Cardiac muscle cell (in vitro differentiated cells and primary cell): Measurements from ENCODE around the gene ANKHD1. TPM values are rescaled to one million over a fixed set of nuclear protein-coding genes. Genes with fewer than 3 reads are reported as not detected.
"Not testable (repeated sequence)": the region's sequence is repeated elsewhere in the genome, so short reads cannot be mapped to it uniquely, and the experiment has no call there.

Source experiments
- DNase-seq, 2 donors: peaks; one replicate each; pipeline versions ENCODE4 v3.0.0 to v3.0.0-alpha.2; 2010 to 2017; ENCODE audit warnings: low read depth in 1 of 2, low spot score in 1 of 2
- H3K27ac ChIP-seq: fragments of 200-600 bp; sonication (generic); 2 replicates; pipeline ENCODE4 v1.5.1; 2016
- H3K27me3 ChIP-seq: fragments of 200-600 bp; sonication (generic); 2 replicates; pipeline ENCODE4 v1.6.0; 2016; ENCODE audit warnings: control low read depth
- H3K36me3 ChIP-seq: fragments of 200-600 bp; sonication (generic); 2 replicates; pipeline ENCODE4 v1.5.1; 2016; ENCODE audit warnings: control low read depth
- H3K4me1 ChIP-seq: fragments of 200-600 bp; sonication (generic); 2 replicates; pipeline ENCODE4 v1.8.1; 2017; ENCODE audit warnings: low read depth, mild to moderate bottlenecking, mixed run types
- H3K4me3 ChIP-seq: fragments of 200-600 bp; sonication (generic); 2 replicates; pipeline ENCODE4 v1.5.1; 2016; ENCODE audit warnings: mild to moderate bottlenecking
- H3K9me3 ChIP-seq: fragments of 200-600 bp; sonication (generic); 2 replicates; pipeline ENCODE4 v1.5.1; 2017; ENCODE audit warnings: low read depth, mild to moderate bottlenecking, control low read depth
- polyA plus RNA-seq: library from polyadenylated mRNA; unstranded; fragments of >200 nt; fragmentation: Nextera tagmentation; extraction: Ambion mirVana; gene quantifications from 2 replicates; pipeline ENCODE4 v1.2.1, GENCODE V29; 2016
- total RNA-seq: library from RNA; depleted of rRNA; stranded (reverse); fragments of >200 nt; gene quantifications from 2 replicates; pipeline ENCODE4 v1.2.3, GENCODE V29; 2016
- TF ChIP-seq, protein P1 (sequence below): IDR thresholded peaks from 2 replicates; pipeline ENCODE4 v1.5.1; 2012; ENCODE audit warnings: low read depth, mild to moderate bottlenecking, low read length

Gene ANKHD1
- total and polyA plus RNA-seq, 2 experiments from 2014 or later: 42.4 to 46.5 TPM

DNA sequence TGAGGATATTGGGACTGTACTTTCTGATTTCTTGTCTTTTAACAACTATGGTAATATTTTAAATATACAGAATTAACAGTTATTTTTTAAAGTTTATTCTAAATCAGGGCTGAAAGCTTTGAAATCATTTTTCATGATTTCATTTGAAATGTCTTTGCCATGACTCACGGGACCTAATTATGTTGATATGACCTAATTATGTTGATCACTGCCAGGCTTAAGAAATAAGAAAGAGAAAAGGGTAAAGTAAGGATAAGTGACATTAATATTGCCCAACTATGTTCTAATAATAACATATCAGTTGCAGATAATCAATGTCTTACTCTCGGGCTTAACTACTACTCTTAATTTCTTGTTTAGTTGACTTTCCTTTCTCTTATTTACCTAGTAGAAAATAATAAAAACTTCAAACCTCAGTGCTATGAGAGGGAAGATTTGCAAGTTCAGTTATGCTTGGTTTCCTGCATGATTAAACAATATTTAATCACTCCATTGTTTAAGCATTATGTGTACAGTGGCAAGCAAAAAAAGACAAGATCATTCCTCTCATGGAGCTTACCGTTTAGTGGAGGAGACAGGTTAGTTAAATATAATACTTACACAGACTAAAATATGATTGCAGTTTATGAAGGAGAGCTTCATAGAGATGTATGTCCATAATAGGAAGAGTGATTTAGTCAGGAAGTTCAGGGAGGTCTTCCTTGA lies 78.8 kb downstream of the ANKHD1 start:
- Histone ChIP-seq H3K4me3 (no peak overlapping the region), H3K4me1 (no peaks in the 10 kb centered on the region), H3K36me3 (peaks cover 28% of the 10 kb centered on the region), H3K9me3 (no peaks in the 10 kb centered on the region), H3K27me3 (no peaks in the 10 kb centered on the region), H3K27ac (no peak overlapping the region)
- peak in 1 of 2 donors; percentile 19 for DNase-seq
- TF ChIP-seq, protein P1, sequence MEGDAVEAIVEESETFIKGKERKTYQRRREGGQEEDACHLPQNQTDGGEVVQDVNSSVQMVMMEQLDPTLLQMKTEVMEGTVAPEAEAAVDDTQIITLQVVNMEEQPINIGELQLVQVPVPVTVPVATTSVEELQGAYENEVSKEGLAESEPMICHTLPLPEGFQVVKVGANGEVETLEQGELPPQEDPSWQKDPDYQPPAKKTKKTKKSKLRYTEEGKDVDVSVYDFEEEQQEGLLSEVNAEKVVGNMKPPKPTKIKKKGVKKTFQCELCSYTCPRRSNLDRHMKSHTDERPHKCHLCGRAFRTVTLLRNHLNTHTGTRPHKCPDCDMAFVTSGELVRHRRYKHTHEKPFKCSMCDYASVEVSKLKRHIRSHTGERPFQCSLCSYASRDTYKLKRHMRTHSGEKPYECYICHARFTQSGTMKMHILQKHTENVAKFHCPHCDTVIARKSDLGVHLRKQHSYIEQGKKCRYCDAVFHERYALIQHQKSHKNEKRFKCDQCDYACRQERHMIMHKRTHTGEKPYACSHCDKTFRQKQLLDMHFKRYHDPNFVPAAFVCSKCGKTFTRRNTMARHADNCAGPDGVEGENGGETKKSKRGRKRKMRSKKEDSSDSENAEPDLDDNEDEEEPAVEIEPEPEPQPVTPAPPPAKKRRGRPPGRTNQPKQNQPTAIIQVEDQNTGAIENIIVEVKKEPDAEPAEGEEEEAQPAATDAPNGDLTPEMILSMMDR: no peak

DNA sequence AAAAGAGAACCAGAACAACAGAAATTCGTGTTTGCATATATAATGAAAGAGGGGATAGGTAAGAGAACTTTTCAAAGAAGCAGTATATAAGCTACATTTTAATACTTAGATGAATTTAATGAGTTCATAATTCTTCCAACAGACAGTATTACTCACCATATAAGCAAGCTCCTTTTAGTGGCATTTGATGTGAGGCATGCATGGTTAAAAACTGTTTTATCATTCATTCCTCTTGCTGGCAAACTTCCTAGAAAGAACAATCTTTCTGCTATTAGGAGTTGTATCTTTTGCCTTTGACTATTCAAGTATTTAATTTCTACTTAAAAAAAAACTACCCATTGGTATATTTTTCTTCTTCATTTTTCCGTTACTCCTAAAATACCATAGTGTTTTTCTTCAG lies 80.1 kb downstream of the ANKHD1 start:
- no peaks in the 10 kb centered on the region for H3K9me3 ChIP-seq
- H3K36me3 ChIP-seq: peaks cover 41% of the 10 kb centered on the region
- peak in 1 of 2 donors; percentile 74 for DNase-seq
- H3K27ac ChIP-seq: no peak overlapping the region
- no peaks in the 10 kb centered on the region for H3K27me3 ChIP-seq
- no peak overlapping the region for H3K4me3 ChIP-seq
- no peaks in the 10 kb centered on the region for H3K4me1 ChIP-seq
- TF ChIP-seq, protein P1: no peak

DNA sequence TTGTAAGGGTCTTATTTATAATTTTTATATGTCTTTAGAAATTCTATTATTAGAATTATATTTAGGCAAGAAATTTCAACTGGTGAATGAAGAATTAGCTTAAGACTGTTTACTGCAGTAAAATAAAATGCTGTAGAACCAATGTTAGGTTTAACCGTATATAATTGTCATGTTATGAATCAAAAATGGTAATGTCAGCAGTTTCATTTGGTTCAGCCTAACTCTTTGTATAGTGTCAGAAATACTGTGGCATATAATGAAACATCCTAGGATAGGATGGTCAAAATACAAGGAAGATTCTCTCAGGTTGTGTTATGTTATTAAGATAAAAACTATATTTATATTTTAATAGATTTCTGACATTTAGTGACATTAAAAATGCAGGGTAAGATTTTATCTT lies 81.4 kb downstream of the ANKHD1 start:
- H3K36me3 ChIP-seq: peaks cover 54% of the 10 kb centered on the region
- H3K27me3 ChIP-seq: no peaks in the 10 kb centered on the region
- H3K9me3 ChIP-seq: no peaks in the 10 kb centered on the region
- no peak overlapping the region for H3K4me3 ChIP-seq
- no peaks in the 10 kb centered on the region for H3K4me1 ChIP-seq
- TF ChIP-seq, protein P1: no peak
- no peak overlapping the region for H3K27ac ChIP-seq
- no peak for DNase-seq

DNA sequence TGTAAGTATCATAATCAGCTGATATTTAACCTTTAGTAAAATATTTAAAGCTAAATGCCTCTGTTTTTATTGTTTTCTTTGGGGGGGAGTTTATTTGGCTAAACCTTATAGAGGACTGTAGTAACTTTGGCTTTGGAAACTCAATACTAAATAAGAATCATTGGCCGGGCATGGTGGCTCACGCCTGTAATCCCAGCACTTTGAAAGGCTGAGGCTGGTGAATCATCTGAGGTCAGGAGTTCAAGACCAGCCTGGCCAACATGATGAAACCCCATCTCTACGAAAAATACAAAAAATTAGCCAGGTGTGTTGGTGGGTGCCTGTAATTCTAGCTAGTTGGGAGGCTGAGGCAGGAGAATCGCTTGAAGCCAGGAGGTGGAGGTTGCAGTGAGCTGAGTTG lies 86.5 kb downstream of the ANKHD1 start:
- not testable (repeated sequence) for H3K4me1 ChIP-seq, H3K27me3 ChIP-seq, DNase-seq, H3K9me3 ChIP-seq, H3K27ac ChIP-seq, H3K4me3 ChIP-seq
- peaks cover 46% of the 10 kb centered on the region for H3K36me3 ChIP-seq

DNA sequence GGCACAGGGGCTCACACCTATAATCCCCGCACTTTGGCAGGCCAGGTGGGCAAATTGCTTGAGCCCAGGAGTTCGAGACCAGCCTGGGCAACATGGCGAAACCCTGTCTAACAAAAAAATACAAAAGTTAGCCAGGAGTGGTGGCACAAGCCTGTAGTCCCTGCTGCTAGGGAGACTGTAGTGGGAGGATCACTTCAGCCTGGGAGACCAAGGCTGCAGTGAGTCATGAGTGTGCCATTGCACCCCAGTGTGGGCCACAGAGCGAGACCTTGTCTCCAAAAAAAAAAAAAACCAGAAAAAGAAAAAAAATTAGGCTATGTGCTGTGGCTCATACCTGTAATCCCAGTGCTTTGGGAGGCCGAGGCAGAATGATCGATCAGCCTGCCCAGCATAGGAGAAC lies 87.3 kb downstream of the ANKHD1 start:
- peaks cover 41% of the 10 kb centered on the region for H3K36me3 ChIP-seq
- H3K4me3 ChIP-seq: no peak overlapping the region
- TF ChIP-seq, protein P1: no peak
- no peaks in the 10 kb centered on the region for H3K9me3 ChIP-seq
- no peak for DNase-seq
- H3K4me1 ChIP-seq: no peaks in the 10 kb centered on the region
- no peaks in the 10 kb centered on the region for H3K27me3 ChIP-seq
- no peak overlapping the region for H3K27ac ChIP-seq

DNA sequence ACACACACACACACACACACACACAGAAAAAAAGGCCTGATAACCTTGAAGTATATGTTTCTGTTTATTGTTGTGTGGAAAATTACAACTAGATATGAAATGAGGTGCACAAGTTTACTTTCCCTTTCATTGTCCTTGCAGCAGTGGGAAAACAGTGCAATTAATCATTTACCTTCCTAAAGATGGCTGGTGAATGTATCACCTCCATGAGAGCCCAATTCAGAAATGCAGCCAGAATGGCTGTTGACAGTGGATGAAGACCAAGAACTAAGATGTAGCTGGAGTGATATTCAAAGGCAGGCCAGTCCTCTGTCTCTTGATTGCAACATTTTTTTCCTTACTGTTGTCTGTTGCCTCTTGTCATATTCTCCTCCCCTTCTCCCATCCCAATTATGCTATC lies 96.3 kb downstream of the ANKHD1 start:
- Histone ChIP-seq H3K27me3 (no peaks in the 10 kb centered on the region), H3K4me3 (no peak overlapping the region), H3K4me1 (no peaks in the 10 kb centered on the region), H3K9me3 (no peaks in the 10 kb centered on the region), H3K36me3 (peaks cover 21% of the 10 kb centered on the region), H3K27ac (no peak overlapping the region)
- no peak for DNase-seq
- TF ChIP-seq, protein P1: no peak
